Heart left ventricle (tissue), 13 donors: ENCODE data around the gene CASK.

ENCODE experiments used
- POLR2A ChIP-seq, 2 donors: fragments of 450-650 bp; IDR thresholded peaks; one replicate each; pipeline ENCODE4 v1.6.1; 2017; ENCODE audit warnings: antibody characterized with exemption in 2 of 2, mild to moderate bottlenecking in 2 of 2, moderate library complexity in 2 of 2
- TF ChIP-seq, protein P1 (sequence below), 12 donors: fragments of 200-600 bp; sonication (generic) in 4 of 12; IDR thresholded peaks; one replicate each; pipeline versions ENCODE4 v1.5.0 to v1.8.0; 2018 to 2022; ENCODE audit warnings: antibody characterized with exemption in 12 of 12, mild to moderate bottlenecking in 5 of 12
- donor health status: ischemic (EF 13 %, LVEDD 7.1; RV severe dilation, severe dysfunction).
- donor health status: DM: no; HTN: yes; CAD: no.
- donor health status: DM: no; HTN: no; CAD: no.
- donor health status: ischemic (EF 25% LVEDD 6.9; RV normal size, moderate dysfunction).
- donor health status: ischemic (EF 25% LVEDD 5.7; RV mildly dilated, moderate dysfunction).
- donor health status: ischemic (EF 35%, LVEDD 5.7; RV mildly dilated, moderate dysfunction).
- donor health status: nonischemic (EF 11% LVEDD 7.7; RV severe dilation, severe dysfunction).
- donor health status: DM: yes; HTN: yes; CAD: no.
- donor health status: PGD.
- donor health status: ischemic (EF 29% LVEDD 5.4; RV normal size, mild dysfunction).
- donor health status: nonischemic (EF 23%, LVEDD 6.1; RV moderate dilation, normal function).

DNA sequence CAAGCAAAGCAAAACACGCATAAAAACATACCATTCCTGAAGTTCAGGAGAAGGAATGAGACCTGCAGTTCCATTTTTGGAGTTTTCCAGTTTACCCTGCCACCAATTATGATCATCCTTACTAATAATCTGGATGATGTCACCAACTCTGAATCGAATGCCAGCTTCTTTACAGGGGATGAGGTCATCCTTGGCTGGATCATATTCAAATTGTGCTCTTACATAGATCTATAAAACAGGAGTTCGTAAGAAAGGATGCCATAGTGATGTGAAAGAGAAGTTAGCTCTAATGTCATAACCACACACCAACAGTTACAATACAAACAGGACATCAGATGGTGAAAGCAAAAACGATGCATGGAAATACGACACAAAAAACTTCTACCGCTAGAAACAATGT is 369.7 kb downstream of the CASK start:
- no peak for TF ChIP-seq POLR2A (IDR thresholded peaks at IDR 0.05)
- TF ChIP-seq, protein P1, sequence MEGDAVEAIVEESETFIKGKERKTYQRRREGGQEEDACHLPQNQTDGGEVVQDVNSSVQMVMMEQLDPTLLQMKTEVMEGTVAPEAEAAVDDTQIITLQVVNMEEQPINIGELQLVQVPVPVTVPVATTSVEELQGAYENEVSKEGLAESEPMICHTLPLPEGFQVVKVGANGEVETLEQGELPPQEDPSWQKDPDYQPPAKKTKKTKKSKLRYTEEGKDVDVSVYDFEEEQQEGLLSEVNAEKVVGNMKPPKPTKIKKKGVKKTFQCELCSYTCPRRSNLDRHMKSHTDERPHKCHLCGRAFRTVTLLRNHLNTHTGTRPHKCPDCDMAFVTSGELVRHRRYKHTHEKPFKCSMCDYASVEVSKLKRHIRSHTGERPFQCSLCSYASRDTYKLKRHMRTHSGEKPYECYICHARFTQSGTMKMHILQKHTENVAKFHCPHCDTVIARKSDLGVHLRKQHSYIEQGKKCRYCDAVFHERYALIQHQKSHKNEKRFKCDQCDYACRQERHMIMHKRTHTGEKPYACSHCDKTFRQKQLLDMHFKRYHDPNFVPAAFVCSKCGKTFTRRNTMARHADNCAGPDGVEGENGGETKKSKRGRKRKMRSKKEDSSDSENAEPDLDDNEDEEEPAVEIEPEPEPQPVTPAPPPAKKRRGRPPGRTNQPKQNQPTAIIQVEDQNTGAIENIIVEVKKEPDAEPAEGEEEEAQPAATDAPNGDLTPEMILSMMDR (IDR thresholded peaks at IDR 0.05) = no peak
